ENCODE results near the gene EIF5AL1. TPM values are rescaled to one million over a fixed set of nuclear protein-coding genes. Genes with fewer than 3 reads are reported as not detected.

EIF5AL1 gene
- total and polyA plus RNA-seq, 2 of the 13 experiments (the other 11 are each of a cell fraction or from before 2014, with no cell fraction given): 0.22 to 0.50 TPM

- DNase-seq (ENCODE audit: low spot score): no peak
- in situ Hi-C loops (cut with HindIII; ENCODE audit: extremely low pct_ligation_motif_present, low pct_unique_long_range_greater_than_20kb): loop anchor here (5.0 kb wide), 1 partner anchor 112 kb away; no protein-coding TSS in a partner anchor
- no TSS peak for BruUV-seq (replicated peaks)
- FAIRE-seq: no peak
- ChIA-PET CTCF (ENCODE audit: low intra/inter-chr PET ratio, low total read pairs) (interaction anchor here (2.6 to 2.9 kb wide), 2 partner anchors 88 to 114 kb away, joined by 23 to 45 read pairs; no protein-coding TSS in a partner anchor), POLR2A (no interaction called here)
- TF ChIP-seq ZFP37 (CRISPR knock-in tag; IDR thresholded peaks at IDR 0.05; ENCODE audit: borderline replicate concordance): no peak
- no peak for TF ChIP-seq TAF15 (IDR thresholded peaks at IDR 0.05; ENCODE audit: low read depth, low read length, poor library complexity, severe bottlenecking)
- no peak for TF ChIP-seq ZNF34 (CRISPR knock-in tag; IDR thresholded peaks at IDR 0.05; ENCODE audit: borderline replicate concordance)
- no peak for TF ChIP-seq DZIP1 (CRISPR knock-in tag; IDR thresholded peaks at IDR 0.05)
- TF ChIP-seq HIVEP1 (CRISPR knock-in tag; IDR thresholded peaks at IDR 0.05): no peak
- no peak for TF ChIP-seq ZZZ3 (CRISPR knock-in tag; IDR thresholded peaks at IDR 0.05; ENCODE audit: borderline replicate concordance)
- no peak for TF ChIP-seq CEBPB (IDR thresholded peaks at IDR 0.05; ENCODE audit: borderline replicate concordance, low read depth, low read length)
- TF ChIP-seq MTF1 (CRISPR knock-in tag; IDR thresholded peaks at IDR 0.05): no peak
- no peak for TF ChIP-seq ZNF230 (CRISPR knock-in tag; IDR thresholded peaks at IDR 0.05)
- TF ChIP-seq ZNF761 (CRISPR knock-in tag; conservative IDR thresholded peaks at IDR 0.05): no peak
- no peak for TF ChIP-seq ZKSCAN1 (IDR thresholded peaks at IDR 0.05; ENCODE audit: low read length)
- TF ChIP-seq PPARG (CRISPR knock-in tag; conservative IDR thresholded peaks at IDR 0.05): no peak
- no peak for TF ChIP-seq ZFP36L1 (CRISPR knock-in tag; IDR thresholded peaks at IDR 0.05)
- TF ChIP-seq ZHX1 (CRISPR knock-in tag; IDR thresholded peaks at IDR 0.05; ENCODE audit: low read depth): no peak
- no peak for TF ChIP-seq ZNF607 (CRISPR knock-in tag; IDR thresholded peaks at IDR 0.05; ENCODE audit: borderline replicate concordance)
- no peak for TF ChIP-seq SP2 (CRISPR knock-in tag; IDR thresholded peaks at IDR 0.05)
- TF ChIP-seq EEA1 (CRISPR knock-in tag; IDR thresholded peaks at IDR 0.05; ENCODE audit: borderline replicate concordance): no peak
- no peak for TF ChIP-seq MBD4 (IDR thresholded peaks at IDR 0.05; ENCODE audit: borderline replicate concordance, low read length)
- TF ChIP-seq ZNF333 (CRISPR knock-in tag; IDR thresholded peaks at IDR 0.05; ENCODE audit: borderline replicate concordance): no peak
- no peak for TF ChIP-seq TBL1XR1 (IDR thresholded peaks at IDR 0.05; ENCODE audit: borderline replicate concordance, low read length, partially characterized antibody)
- no peaks in the 10 kb centered on the region for H3K36me3 ChIP-seq (replicated peaks in 1 of 2; ENCODE audit: control insufficient read depth in 1 of 2, insufficient read depth in 2 of 2, low read length in 2 of 2)
- no peak overlapping the region for H3K4me2 ChIP-seq (ENCODE audit: low read depth, low read length)
- H4K20me1 ChIP-seq (ENCODE audit: insufficient read depth, low read length): no peaks in the 10 kb centered on the region
- H3K27ac ChIP-seq (ENCODE audit: extremely low read length, insufficient read depth, low read length): no peak overlapping the region
- no peak overlapping the region for H3K9ac ChIP-seq (ENCODE audit: insufficient read depth, low read depth, low read length)
- no peaks in the 10 kb centered on the region for H3K9me3 ChIP-seq (ENCODE audit: low read length)
- no peaks in the 10 kb centered on the region for H3K79me2 ChIP-seq (ENCODE audit: insufficient read depth, low read length)
- H3K4me1 ChIP-seq (ENCODE audit: insufficient read depth, low read length): no peaks in the 10 kb centered on the region
- H3K4me3 ChIP-seq (replicated peaks in 1 of 3; ENCODE audit: insufficient read depth in 1 of 3, low read depth in 2 of 3, low read length in 3 of 3): no peak overlapping the region
- H3K27me3 ChIP-seq (ENCODE audit: control insufficient read depth in 1 of 2, insufficient read depth in 2 of 2, low read length in 2 of 2): peaks cover 3 to 38% of the 10 kb centered on the region in 2 experiments; a peak in 3 of 5 replicates
- no peak overlapping the region for H2AFZ ChIP-seq (ENCODE audit: low read length)
- no peak for ATAC-seq
- WGBS (ENCODE audit: low lambda C conversion rate): 5% methylated on average over 2 of the region's 3 CpGs
- intact Hi-C loops (cut with micrococcal nuclease; ENCODE audit: unreplicated experiment): loop anchor here (1.0 kb wide), 1 partner anchor 89 kb away; no protein-coding TSS in a partner anchor
Measured at GRCh38 chr10:79488870-79489269, 23.5 kb upstream of the EIF5AL1 start.
